A549 treated with ZK216348 at 1 μM for 4 hours (cell line): Measurements from ENCODE around the gene GNB1. TPM values are rescaled to one million over a fixed set of nuclear protein-coding genes. Genes with fewer than 3 reads are reported as not detected.

Source experiments
- total RNA-seq: library from RNA; stranded (reverse); fragments of 200-300 nt; extraction: Qiagen RNA extraction; gene quantifications from 5 replicates; pipeline ENCODE4 v1.2.3, GENCODE V29; 2022; ENCODE audit warnings: low read depth

Gene GNB1
- total RNA-seq = 175 to 218 TPM (median 209 TPM) in 5 replicates

GRCh38 chr1:1890506-1891348 is at the start of gene GNB1:
TSS of gene GNB1 (minus strand) at chr1:1891087. CDS start at chr1:1825453, 65,634 bp downstream.

GRCh38 chr1:1918901-1919303 is 28.0 kb upstream of the GNB1 start, which contains the start of gene TMEM52:
TSS of gene TMEM52 (minus strand) at chr1:1919279. CDS start at chr1:1919265, 14 bp downstream.

GRCh38 chr1:1914971-1915692 is 24.2 kb upstream of the GNB1 start, which contains the start of gene CALML6:
TSS of gene CALML6 (plus strand) at chr1:1915260. CDS start at chr1:1915281, 21 bp downstream.

GRCh38 chr1:1777950-1778662 is 112.8 kb downstream of the GNB1 start, which contains the start of gene NADK:
TSS of gene NADK (minus strand) at chr1:1778470. CDS start at chr1:1765406, 13,064 bp downstream.

Other genes starting within 250 kb of the GNB1 start
- gene CDK11B, start 232.1 kb downstream of the GNB1 start, total RNA-seq = 25.1 to 27.9 TPM (median 27.5 TPM) in 5 replicates
- gene SLC35E2B, start 198.3 kb downstream of the GNB1 start, total RNA-seq = 9.1 to 14.2 TPM (median 12.3 TPM) in 5 replicates
- gene CDK11A, start 166.7 kb downstream of the GNB1 start, total RNA-seq = 20.5 to 26.2 TPM (median 24.1 TPM) in 5 replicates
- gene NADK, start 112.6 kb downstream of the GNB1 start, total RNA-seq = 25.1 to 43.3 TPM (median 39.8 TPM) in 5 replicates
- gene CALML6, start 24.2 kb upstream of the GNB1 start, total RNA-seq = 0.19 to 0.37 TPM (median 0.24 TPM) in 5 replicates
- gene TMEM52, start 28.2 kb upstream of the GNB1 start, total RNA-seq = 0.32 to 1.7 TPM (median 0.82 TPM) in 5 replicates
- 0.02 to 0.07 TPM in 2 of 5 replicates, not detected in the others for gene CFAP74, start 112.7 kb upstream of the GNB1 start, total RNA-seq
- 0.19 to 0.83 TPM (median 0.41 TPM) in 5 replicates for gene GABRD, start 128.3 kb upstream of the GNB1 start, total RNA-seq
- 7.0 to 11.7 TPM (median 10.3 TPM) in 5 replicates for gene PRKCZ, start 159.3 kb upstream of the GNB1 start, total RNA-seq